ENCODE measurements around the gene RABGEF1. TPM values are rescaled to one million over a fixed set of nuclear protein-coding genes. Genes with fewer than 3 reads are reported as not detected.

RABGEF1 gene
- polyA plus RNA-seq, 1 of the 3 experiments (the other 2 are of a cell fraction): 25.6 TPM

DNA sequence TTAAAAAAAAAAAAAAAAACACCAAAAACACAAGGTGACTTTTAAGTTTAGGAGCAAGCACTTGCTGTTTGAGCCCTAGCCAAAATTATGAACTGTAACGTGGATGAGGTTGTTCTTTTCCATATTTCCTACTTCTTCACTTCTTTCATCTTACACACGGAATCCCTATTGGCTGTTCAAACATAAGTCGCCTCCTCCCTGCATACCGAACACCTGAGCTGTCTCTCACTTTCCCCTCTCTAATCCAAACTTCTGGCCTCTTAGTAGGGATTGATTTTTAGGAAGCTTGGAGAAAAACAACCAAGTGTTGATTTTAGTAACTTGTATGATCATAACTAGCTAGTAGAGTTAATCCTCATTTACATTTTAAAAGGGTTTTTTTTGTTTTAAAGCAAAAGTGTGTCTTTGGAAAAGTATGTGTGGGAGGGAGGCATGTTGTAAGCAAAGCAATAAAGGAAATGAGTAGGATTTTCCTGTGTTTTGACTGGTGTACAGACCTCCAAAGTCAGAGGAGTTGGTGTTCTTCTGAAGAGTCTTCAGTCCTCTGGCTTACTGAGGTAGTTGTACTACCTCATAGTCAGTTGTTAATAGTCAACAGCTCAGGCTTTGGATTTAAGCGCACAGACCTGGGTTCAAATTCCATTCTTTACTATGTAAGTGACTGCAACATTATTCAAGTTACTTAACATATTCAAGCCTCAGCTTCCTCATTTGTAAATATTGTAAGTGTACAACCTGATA lies 39.3 kb downstream of the RABGEF1 start:
- H3K27me3 ChIP-seq (ENCODE audit: insufficient read depth): no peaks in the 10 kb centered on the region
- no peak overlapping the region for H3K4me2 ChIP-seq
- peaks cover 0 to 7% of the 10 kb centered on the region in 2 experiments; a peak in 2 of 4 replicates for H3K4me1 ChIP-seq (ENCODE audit: control insufficient read depth in 1 of 2, insufficient read depth in 2 of 2, low read depth in 1 of 2, low read length in 1 of 2)
- H3K9me3 ChIP-seq: no peaks in the 10 kb centered on the region
- no peaks in the 10 kb centered on the region for H3K9me2 ChIP-seq
- ChIA-PET CTCF (no interaction called here), POLR2A (no interaction called here)
- WGBS (ENCODE audit: low lambda C conversion rate): 93% methylated on average over 5 of the region's 5 CpGs
- H3K36me3 ChIP-seq (replicated peaks in 1 of 2; ENCODE audit: control insufficient read depth in 1 of 2, insufficient read depth in 2 of 2, low read length in 1 of 2): peaks cover 45 to 75% of the 10 kb centered on the region in 2 experiments
- H4K20me1 ChIP-seq (ENCODE audit: insufficient read depth): peaks cover 10% of the 10 kb centered on the region; the same call in 1 of the 2 replicates
- H3K27ac ChIP-seq (ENCODE audit: low read depth in 2 of 2, low read length in 1 of 2): no peak overlapping the region
- H2AFZ ChIP-seq (ENCODE audit: low read depth): no peak overlapping the region
- H3K4me3 ChIP-seq (ENCODE audit: low read depth in 2 of 2, low read length in 1 of 2): no peak overlapping the region
- peaks cover 79% of the 10 kb centered on the region for H3K79me2 ChIP-seq (ENCODE audit: insufficient read depth)
- peaks cover 26% of the 10 kb centered on the region for H3F3A ChIP-seq (replicated peaks; ENCODE audit: insufficient read depth)
- H3K9ac ChIP-seq: no peak overlapping the region
- DNase-seq: no peak
- TF ChIP-seq ELF1 (IDR thresholded peaks at IDR 0.05) (no peak), RFX5 (IDR thresholded peaks at IDR 0.05; ENCODE audit: low read length) (no peak), MXI1 (IDR thresholded peaks at IDR 0.05; ENCODE audit: low read depth, low read length) (no peak), JUND (IDR thresholded peaks at IDR 0.05) (no peak), MEF2A (IDR thresholded peaks at IDR 0.05; ENCODE audit: borderline replicate concordance, low read depth) (no peak), NRF1 (IDR thresholded peaks at IDR 0.05; ENCODE audit: low read depth, low read length) (no peak), GABPA (IDR thresholded peaks at IDR 0.05; ENCODE audit: low read depth) (no peak), RCOR1 (IDR thresholded peaks at IDR 0.05; ENCODE audit: low read length) (no peak), EZH2phosphoT487 (IDR thresholded peaks at IDR 0.05; ENCODE audit: borderline replicate concordance, low read depth) (no peak), FOXJ3 (CRISPR knock-in tag; IDR thresholded peaks at IDR 0.05) (no peak)
- TF ChIP-seq, protein P1, sequence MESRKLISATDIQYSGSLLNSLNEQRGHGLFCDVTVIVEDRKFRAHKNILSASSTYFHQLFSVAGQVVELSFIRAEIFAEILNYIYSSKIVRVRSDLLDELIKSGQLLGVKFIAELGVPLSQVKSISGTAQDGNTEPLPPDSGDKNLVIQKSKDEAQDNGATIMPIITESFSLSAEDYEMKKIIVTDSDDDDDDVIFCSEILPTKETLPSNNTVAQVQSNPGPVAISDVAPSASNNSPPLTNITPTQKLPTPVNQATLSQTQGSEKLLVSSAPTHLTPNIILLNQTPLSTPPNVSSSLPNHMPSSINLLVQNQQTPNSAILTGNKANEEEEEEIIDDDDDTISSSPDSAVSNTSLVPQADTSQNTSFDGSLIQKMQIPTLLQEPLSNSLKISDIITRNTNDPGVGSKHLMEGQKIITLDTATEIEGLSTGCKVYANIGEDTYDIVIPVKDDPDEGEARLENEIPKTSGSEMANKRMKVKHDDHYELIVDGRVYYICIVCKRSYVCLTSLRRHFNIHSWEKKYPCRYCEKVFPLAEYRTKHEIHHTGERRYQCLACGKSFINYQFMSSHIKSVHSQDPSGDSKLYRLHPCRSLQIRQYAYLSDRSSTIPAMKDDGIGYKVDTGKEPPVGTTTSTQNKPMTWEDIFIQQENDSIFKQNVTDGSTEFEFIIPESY (IDR thresholded peaks at IDR 0.05; ENCODE audit: borderline replicate concordance, low read depth): no peak
- TF ChIP-seq, protein P2, sequence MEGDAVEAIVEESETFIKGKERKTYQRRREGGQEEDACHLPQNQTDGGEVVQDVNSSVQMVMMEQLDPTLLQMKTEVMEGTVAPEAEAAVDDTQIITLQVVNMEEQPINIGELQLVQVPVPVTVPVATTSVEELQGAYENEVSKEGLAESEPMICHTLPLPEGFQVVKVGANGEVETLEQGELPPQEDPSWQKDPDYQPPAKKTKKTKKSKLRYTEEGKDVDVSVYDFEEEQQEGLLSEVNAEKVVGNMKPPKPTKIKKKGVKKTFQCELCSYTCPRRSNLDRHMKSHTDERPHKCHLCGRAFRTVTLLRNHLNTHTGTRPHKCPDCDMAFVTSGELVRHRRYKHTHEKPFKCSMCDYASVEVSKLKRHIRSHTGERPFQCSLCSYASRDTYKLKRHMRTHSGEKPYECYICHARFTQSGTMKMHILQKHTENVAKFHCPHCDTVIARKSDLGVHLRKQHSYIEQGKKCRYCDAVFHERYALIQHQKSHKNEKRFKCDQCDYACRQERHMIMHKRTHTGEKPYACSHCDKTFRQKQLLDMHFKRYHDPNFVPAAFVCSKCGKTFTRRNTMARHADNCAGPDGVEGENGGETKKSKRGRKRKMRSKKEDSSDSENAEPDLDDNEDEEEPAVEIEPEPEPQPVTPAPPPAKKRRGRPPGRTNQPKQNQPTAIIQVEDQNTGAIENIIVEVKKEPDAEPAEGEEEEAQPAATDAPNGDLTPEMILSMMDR (IDR thresholded peaks at IDR 0.05): no peak
- TF ChIP-seq, protein P3, sequence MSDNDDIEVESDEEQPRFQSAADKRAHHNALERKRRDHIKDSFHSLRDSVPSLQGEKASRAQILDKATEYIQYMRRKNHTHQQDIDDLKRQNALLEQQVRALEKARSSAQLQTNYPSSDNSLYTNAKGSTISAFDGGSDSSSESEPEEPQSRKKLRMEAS (IDR thresholded peaks at IDR 0.05; ENCODE audit: low read depth): no peak
- TF ChIP-seq, protein P4, sequence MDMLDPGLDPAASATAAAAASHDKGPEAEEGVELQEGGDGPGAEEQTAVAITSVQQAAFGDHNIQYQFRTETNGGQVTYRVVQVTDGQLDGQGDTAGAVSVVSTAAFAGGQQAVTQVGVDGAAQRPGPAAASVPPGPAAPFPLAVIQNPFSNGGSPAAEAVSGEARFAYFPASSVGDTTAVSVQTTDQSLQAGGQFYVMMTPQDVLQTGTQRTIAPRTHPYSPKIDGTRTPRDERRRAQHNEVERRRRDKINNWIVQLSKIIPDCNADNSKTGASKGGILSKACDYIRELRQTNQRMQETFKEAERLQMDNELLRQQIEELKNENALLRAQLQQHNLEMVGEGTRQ (IDR thresholded peaks at IDR 0.05; ENCODE audit: borderline replicate concordance, low read depth, low read length): no peak
- TF ChIP-seq, protein P5, sequence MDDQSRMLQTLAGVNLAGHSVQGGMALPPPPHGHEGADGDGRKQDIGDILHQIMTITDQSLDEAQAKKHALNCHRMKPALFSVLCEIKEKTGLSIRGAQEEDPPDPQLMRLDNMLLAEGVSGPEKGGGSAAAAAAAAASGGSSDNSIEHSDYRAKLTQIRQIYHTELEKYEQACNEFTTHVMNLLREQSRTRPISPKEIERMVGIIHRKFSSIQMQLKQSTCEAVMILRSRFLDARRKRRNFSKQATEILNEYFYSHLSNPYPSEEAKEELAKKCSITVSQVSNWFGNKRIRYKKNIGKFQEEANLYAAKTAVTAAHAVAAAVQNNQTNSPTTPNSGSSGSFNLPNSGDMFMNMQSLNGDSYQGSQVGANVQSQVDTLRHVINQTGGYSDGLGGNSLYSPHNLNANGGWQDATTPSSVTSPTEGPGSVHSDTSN (IDR thresholded peaks at IDR 0.05): no peak
